Measurements from ENCODE around the gene FAM222B. TPM values are rescaled to one million over a fixed set of nuclear protein-coding genes. Genes with fewer than 3 reads are reported as not detected.

The FAM222B gene
- total and polyA plus RNA-seq, 2 of the 4 experiments (the other 2 are of a cell fraction): 2.5 to 10.8 TPM

- H4K91ac ChIP-seq (ENCODE audit: insufficient read depth, low read depth, low read length): no peak overlapping the region
- no peak overlapping the region for H2AK9ac ChIP-seq (replicated peaks; ENCODE audit: low read depth, low read length, poor library complexity)
- H2BK5ac ChIP-seq (ENCODE audit: low read depth, low read length, poor library complexity, severe bottlenecking): no peak overlapping the region
- DNase-seq (no peak), ATAC-seq (ENCODE audit: low read depth) (no peak)
- dilution Hi-C loops (cut with HindIII; ENCODE audit: low sequenced_read_pairs, unreplicated experiment) (no loop called here), intact Hi-C loops (cut with micrococcal nuclease) (no loop called here), in situ Hi-C loops (cut with MboI; ENCODE audit: low sequenced_read_pairs) (no loop called here)
- no peak overlapping the region for H2AFZ ChIP-seq (replicated peaks; ENCODE audit: low read length, poor library complexity)
- peaks cover 6% of the 10 kb centered on the region for H3K4me1 ChIP-seq (ENCODE audit: control insufficient read depth, insufficient read depth, low read length)
- peaks cover 8% of the 10 kb centered on the region for H3K9me1 ChIP-seq (ENCODE audit: insufficient read depth, low read length)
- no peak overlapping the region for H3K23ac ChIP-seq (ENCODE audit: low read depth, low read length)
- H3K18ac ChIP-seq (ENCODE audit: low read depth, low read length): no peak overlapping the region
- no peak overlapping the region for H3K27ac ChIP-seq (ENCODE audit: insufficient read depth, low read length)
- no peak overlapping the region for H2AK5ac ChIP-seq (ENCODE audit: low read depth, low read length)
- no peaks in the 10 kb centered on the region for H4K20me1 ChIP-seq (ENCODE audit: insufficient read depth, low read length)
- no peak overlapping the region for H3K4me3 ChIP-seq (ENCODE audit: insufficient read depth, low read depth, low read length)
- H3K79me1 ChIP-seq (ENCODE audit: low read depth in 1 of 2, low read length in 2 of 2): peaks cover 6 to 13% of the 10 kb centered on the region in 2 experiments; a peak in 3 of 4 replicates
- no peak overlapping the region for H2BK120ac ChIP-seq (ENCODE audit: low read depth, low read length)
- H3K9me3 ChIP-seq (ENCODE audit: control insufficient read depth, insufficient read depth, low read length): no peaks in the 10 kb centered on the region
- H3K27me3 ChIP-seq (ENCODE audit: control insufficient read depth, insufficient read depth, low read length): no peaks in the 10 kb centered on the region
- 100% methylated on average over 1 of the region's 2 CpGs; no CpG with 5 or more reads in 1 of the 2 experiments for WGBS, 2 experiments (ENCODE audit: extremely low coverage in 2 of 2, insufficient read length in 1 of 2)
- H4K8ac ChIP-seq (ENCODE audit: low read depth in 2 of 2, low read length in 2 of 2): no peak overlapping the region
- TF ChIP-seq MAFK (IDR thresholded peaks at IDR 0.05; ENCODE audit: low read depth, low read length) (no peak), CTCF (conservative IDR thresholded peaks at IDR 0.05; ENCODE audit: low read depth, low read length) (no peak), RFX5 (IDR thresholded peaks at IDR 0.05; ENCODE audit: low read depth, low read length) (no peak), NFE2L2 (IDR thresholded peaks at IDR 0.05; ENCODE audit: low read depth, low read length) (no peak), MXI1 (IDR thresholded peaks at IDR 0.05; ENCODE audit: borderline replicate concordance, low read depth, low read length) (no peak), USF2 (IDR thresholded peaks at IDR 0.05; ENCODE audit: low read depth, low read length) (no peak), RAD21 (IDR thresholded peaks at IDR 0.05; ENCODE audit: low read length) (no peak), BHLHE40 (IDR thresholded peaks at IDR 0.05; ENCODE audit: low read depth, low read length) (no peak)
- no peak overlapping the region for H3K4ac ChIP-seq (ENCODE audit: low read depth, low read length)
- ChIA-PET POLR2A (ENCODE audit: unreplicated experiment) (no interaction called here), CTCF (no interaction called here)
- H3K4me2 ChIP-seq (ENCODE audit: low read depth, low read length): no peak overlapping the region
- H3K36me3 ChIP-seq (ENCODE audit: control insufficient read depth, insufficient read depth, low read length): peaks cover 35% of the 10 kb centered on the region
- H3K56ac ChIP-seq (ENCODE audit: extremely low read depth, insufficient read depth, low read length): no peak overlapping the region
- no peak overlapping the region for H4K5ac ChIP-seq (ENCODE audit: low read depth, low read length)
- no peak overlapping the region for H3K14ac ChIP-seq (replicated peaks; ENCODE audit: low read depth, low read length)
- no peak overlapping the region for H3K9ac ChIP-seq (ENCODE audit: low read depth, low read length)
- BruUV-seq (replicated peaks): no TSS peak
- no peak overlapping the region for H2BK15ac ChIP-seq (ENCODE audit: low read depth, low read length)
- H2BK20ac ChIP-seq (ENCODE audit: low read depth, low read length): no peak overlapping the region
Observed at GRCh38 chr17:28707339-28707720, 135.3 kb downstream of the FAM222B start.

Data from IMR-90 (cell line).